Keratinocyte (primary cell): ENCODE data around the gene SSTR3.

Source experiments
- EZH2 ChIP-seq: IDR thresholded peaks from one replicate; pipeline ENCODE4 v1.6.1; 2012; ENCODE audit warnings: inconsistent platforms, mild to moderate bottlenecking, low read length, moderate library complexity
- TF ChIP-seq, protein P1 (sequence below), 3 experiments: IDR thresholded peaks in 1 of 3; conservative IDR thresholded peaks in 1 of 3; optimal IDR thresholded peaks in 1 of 3; 2 replicates in 2 of 3; 3 replicates in 1 of 3; pipeline versions ENCODE3 to v1.5.1; 2011; ENCODE audit warnings: low read length in 3 of 3, mild to moderate bottlenecking in 3 of 3, moderate library complexity in 2 of 3, control low read depth in 1 of 3, inconsistent platforms in 1 of 3; ENCODE audit not compliant: insufficient read depth in 2 of 3; ENCODE audit errors: extremely low read depth in 1 of 3

DNA sequence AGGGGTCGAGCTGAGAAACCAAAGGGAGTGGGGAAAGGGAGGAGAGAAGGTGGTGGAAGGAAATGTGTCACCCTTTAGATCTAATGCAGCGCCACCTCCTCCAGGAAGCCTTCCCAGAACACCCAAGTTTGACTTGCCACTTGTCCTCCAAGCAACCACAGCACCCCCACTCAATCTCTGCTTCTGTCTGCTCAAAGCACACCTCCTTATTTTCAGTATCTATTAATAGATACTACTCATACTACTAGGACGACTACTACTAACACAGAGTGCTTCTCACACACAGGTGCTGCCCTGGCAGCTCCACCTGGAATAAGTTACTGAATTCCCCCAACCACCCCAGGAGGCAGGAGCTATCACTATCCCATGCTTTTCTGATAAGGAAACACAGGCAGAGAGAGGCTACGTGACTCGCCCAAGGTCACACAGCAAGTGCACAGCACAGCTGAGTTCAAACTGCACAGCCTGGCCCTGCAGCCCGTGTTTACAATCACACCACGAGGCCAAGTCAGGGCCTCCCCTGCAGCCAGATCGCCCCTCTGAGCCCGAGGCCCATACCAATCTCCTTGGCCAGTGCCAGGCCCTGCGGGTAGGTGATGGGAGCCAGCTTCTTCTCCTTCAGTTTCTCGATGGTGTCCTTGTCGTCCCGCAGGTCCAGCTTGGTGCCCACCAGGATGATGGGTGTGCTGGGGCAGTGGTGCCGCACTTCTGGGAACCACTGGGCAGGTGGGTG is 18.6 kb upstream of the SSTR3 start:
- TF ChIP-seq, protein P1, sequence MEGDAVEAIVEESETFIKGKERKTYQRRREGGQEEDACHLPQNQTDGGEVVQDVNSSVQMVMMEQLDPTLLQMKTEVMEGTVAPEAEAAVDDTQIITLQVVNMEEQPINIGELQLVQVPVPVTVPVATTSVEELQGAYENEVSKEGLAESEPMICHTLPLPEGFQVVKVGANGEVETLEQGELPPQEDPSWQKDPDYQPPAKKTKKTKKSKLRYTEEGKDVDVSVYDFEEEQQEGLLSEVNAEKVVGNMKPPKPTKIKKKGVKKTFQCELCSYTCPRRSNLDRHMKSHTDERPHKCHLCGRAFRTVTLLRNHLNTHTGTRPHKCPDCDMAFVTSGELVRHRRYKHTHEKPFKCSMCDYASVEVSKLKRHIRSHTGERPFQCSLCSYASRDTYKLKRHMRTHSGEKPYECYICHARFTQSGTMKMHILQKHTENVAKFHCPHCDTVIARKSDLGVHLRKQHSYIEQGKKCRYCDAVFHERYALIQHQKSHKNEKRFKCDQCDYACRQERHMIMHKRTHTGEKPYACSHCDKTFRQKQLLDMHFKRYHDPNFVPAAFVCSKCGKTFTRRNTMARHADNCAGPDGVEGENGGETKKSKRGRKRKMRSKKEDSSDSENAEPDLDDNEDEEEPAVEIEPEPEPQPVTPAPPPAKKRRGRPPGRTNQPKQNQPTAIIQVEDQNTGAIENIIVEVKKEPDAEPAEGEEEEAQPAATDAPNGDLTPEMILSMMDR (optimal IDR thresholded peaks at IDR 0.05 in 1 of 3, IDR thresholded peaks at IDR 0.05 in 1 of 3, conservative IDR thresholded peaks at IDR 0.05 in 1 of 3; ENCODE audit: extremely low read depth in 1 of 3, insufficient read depth in 2 of 3, low read length in 3 of 3) = no peak
- TF ChIP-seq EZH2 = no peak
